Neural progenitor cell (in vitro differentiated cells): ENCODE data around the gene CCNH.

Source experiments
- CTCF ChIP-seq: fragments of 200-600 bp; sonication (generic); IDR thresholded peaks from 2 replicates; pipeline ENCODE4 v1.5.1; 2017; ENCODE audit warnings: antibody characterized with exemption, mild to moderate bottlenecking
- EZH2phosphoT487 ChIP-seq: fragments of 200-600 bp; sonication (generic); IDR thresholded peaks from 2 replicates; pipeline ENCODE4 v1.6.1; 2017; ENCODE audit warnings: antibody characterized with exemption

GRCh38 chr5:87361031-87361445, 51.7 kb downstream of the CCNH start:
- TF ChIP-seq CTCF: no peak
- no peak for TF ChIP-seq EZH2phosphoT487
